ENCODE measurements around the gene CD99L2. TPM values are rescaled to one million over a fixed set of nuclear protein-coding genes. Genes with fewer than 3 reads are reported as not detected.

Gene CD99L2
- total RNA-seq, 1 donor, result 46.9 TPM

DNA sequence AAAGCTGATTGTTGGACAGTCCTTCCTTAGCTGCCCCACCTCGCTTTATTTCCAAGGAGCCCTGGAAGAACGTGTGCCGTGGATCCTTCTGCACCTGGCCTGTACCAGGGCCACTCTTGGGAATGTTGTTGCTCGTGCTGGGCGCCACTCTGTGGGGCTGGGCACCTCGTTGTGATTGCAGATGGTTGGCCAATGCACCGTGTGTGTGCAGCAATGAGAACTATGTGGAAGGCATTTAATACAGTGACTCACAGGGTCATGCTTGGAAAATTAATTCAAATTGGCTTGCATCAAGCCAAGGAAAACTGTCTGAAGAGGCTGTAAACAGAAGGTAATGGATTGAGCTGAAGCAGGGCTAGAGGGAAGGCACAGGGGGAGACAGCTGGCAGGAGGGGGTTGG lies 37.0 kb upstream of the CD99L2 start:
- DNase-seq (ENCODE audit: low read depth), result peak; percentile 50
- H3K4me3 ChIP-seq (ENCODE audit: low read depth, low read length), result no peak overlapping the region
- TF ChIP-seq, protein P1, sequence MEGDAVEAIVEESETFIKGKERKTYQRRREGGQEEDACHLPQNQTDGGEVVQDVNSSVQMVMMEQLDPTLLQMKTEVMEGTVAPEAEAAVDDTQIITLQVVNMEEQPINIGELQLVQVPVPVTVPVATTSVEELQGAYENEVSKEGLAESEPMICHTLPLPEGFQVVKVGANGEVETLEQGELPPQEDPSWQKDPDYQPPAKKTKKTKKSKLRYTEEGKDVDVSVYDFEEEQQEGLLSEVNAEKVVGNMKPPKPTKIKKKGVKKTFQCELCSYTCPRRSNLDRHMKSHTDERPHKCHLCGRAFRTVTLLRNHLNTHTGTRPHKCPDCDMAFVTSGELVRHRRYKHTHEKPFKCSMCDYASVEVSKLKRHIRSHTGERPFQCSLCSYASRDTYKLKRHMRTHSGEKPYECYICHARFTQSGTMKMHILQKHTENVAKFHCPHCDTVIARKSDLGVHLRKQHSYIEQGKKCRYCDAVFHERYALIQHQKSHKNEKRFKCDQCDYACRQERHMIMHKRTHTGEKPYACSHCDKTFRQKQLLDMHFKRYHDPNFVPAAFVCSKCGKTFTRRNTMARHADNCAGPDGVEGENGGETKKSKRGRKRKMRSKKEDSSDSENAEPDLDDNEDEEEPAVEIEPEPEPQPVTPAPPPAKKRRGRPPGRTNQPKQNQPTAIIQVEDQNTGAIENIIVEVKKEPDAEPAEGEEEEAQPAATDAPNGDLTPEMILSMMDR (IDR thresholded peaks at IDR 0.05; ENCODE audit: insufficient read depth, low read length), result no peak

DNA sequence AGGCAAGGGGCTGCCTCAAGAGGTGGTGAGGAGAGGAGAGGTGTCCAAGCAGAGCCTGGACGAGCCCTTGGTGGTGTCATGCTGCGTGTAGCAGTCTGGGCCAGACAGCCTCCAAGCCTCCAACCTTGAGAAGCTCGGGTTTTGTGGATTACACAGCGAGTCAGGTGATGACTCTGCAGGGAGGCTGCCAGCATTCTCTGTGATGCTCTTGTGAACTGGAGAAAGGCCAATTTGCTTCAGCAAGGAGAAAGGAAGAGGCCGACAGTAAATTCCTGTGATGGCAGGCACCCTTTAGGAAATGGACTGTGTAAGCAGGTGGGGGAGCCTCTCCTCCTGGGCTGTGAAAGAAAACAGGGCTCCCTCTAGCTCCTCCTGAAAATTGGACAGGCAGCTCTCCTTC lies 36.0 kb upstream of the CD99L2 start:
- TF ChIP-seq, protein P1 (IDR thresholded peaks at IDR 0.05; ENCODE audit: insufficient read depth, low read length), result no peak

DNA sequence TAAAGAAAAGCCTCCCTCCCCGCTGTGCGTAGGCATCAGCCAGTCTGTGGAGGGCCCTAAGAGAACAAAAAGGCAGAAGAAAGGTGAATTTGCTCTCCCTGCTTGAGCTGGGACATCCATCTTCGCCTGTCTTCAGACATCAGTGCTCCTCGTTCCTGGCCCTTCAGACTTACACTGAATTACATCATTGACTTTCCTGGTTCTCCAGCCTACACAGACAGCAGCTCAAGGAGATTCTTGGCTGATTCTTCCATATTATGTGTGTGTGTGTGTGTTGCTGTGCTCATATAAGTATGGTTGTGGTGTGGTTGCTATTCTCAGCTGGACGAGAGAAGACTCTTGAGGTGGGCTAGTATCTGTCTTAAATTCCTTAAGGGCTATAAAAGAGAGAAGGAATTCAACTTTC lies 35.5 kb upstream of the CD99L2 start:
- peak; percentile 41 for DNase-seq (ENCODE audit: low read depth)
- no peak overlapping the region for H3K4me3 ChIP-seq (ENCODE audit: low read depth, low read length)

More for the DNA sequence above, 36.0 kb upstream of the CD99L2 start:
- DNase-seq (ENCODE audit: low read depth), result peak; percentile 57
- H3K4me3 ChIP-seq (ENCODE audit: low read depth, low read length), result no peak overlapping the region

DNA sequence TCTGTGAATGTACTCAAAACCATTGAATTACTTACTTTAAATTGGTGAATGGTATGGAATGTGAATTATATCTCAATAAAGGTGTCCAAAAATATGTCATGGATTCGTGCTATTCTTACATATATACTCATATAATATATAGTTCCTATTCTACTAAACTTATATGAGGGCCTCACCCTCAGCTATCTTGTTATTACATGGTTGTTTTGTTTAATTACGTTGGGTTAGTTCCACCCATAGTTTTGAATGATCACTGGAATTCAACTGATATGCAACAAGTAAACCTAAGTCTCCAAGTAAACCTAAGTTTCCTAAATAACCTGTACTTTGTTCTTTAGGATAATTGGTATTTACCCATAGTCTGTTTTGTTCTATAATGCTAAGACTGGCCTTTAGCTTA lies 30.6 kb upstream of the CD99L2 start:
- DNase-seq (ENCODE audit: low read depth), result no peak
- TF ChIP-seq, protein P1 (IDR thresholded peaks at IDR 0.05; ENCODE audit: insufficient read depth, low read length), result no peak
- no peak overlapping the region for H3K4me3 ChIP-seq (ENCODE audit: low read depth, low read length)

More for the DNA sequence above, 35.5 kb upstream of the CD99L2 start:
- TF ChIP-seq, protein P1 (IDR thresholded peaks at IDR 0.05; ENCODE audit: insufficient read depth, low read length), result no peak

DNA sequence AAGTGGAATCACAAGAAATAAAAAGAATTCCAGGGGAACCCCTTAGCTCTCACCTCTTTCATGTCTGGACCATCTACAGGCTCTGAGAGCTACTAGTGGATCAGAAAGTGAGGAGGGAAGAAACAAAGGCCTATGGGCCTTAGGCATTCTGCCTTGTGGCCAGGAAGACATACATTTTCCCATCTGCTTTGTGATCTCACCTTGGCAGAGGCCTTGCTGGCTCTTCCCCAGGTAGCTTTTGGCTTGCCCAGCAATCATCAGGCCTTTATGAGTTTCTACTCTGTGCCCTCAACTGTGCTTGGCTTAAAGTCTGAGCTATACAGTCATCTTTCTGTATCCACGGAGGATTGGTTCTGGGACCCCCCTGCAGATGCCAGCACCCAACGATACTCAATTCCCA lies 28.3 kb upstream of the CD99L2 start:
- DNase-seq (ENCODE audit: low read depth), result no peak
- TF ChIP-seq, protein P1 (IDR thresholded peaks at IDR 0.05; ENCODE audit: insufficient read depth, low read length), result no peak
- H3K4me3 ChIP-seq (ENCODE audit: low read depth, low read length), result no peak overlapping the region

DNA sequence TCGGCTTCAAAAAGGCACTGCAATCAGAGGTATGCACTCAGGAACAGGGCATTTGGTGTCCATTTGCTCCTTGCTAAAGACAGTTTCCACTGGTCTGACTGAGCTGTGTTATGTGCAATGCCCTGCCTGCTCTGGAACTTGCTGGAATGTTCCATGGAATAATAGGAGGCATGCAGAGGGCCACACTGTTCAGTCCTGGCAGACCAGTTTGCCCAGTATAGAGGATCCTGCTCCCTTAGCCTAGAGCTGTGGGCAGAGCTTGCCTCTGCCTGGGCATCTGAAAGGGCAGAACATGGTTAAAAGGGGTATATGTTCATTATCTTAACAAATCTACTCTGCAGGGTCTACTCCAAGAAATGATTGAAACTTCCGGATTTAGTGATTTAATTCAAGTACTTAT lies 27.8 kb upstream of the CD99L2 start:
- TF ChIP-seq, protein P1 (IDR thresholded peaks at IDR 0.05; ENCODE audit: insufficient read depth, low read length), result no peak
- DNase-seq (ENCODE audit: low read depth), result no peak
- H3K4me3 ChIP-seq (ENCODE audit: low read depth, low read length), result no peak overlapping the region

DNA sequence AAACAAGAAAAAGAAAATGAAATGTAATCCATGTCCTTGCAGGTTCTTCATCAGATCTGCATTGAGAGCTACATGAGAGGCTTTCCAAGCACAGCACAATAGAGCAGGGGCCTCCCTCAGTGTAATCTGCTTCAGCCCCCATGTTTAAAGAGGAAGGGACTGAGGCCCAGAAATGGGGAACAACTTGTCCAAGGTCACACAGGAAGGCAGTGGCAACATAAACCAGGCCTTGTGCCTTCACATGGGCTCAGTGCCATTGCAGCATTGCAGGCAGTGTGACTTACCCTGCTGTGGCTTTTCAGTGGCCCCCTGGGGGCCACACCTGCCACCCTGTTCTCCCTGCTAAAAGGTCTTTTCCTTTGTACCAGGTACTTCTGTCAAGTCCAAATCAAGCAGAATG lies 20.9 kb upstream of the CD99L2 start:
- no peak overlapping the region for H3K4me3 ChIP-seq (ENCODE audit: low read depth, low read length)
- TF ChIP-seq, protein P1 (IDR thresholded peaks at IDR 0.05; ENCODE audit: insufficient read depth, low read length), result no peak
- DNase-seq (ENCODE audit: low read depth), result no peak

All from fibroblast of the aortic adventitia (primary cell).